ENCODE data around the gene SNTG2.

DNA sequence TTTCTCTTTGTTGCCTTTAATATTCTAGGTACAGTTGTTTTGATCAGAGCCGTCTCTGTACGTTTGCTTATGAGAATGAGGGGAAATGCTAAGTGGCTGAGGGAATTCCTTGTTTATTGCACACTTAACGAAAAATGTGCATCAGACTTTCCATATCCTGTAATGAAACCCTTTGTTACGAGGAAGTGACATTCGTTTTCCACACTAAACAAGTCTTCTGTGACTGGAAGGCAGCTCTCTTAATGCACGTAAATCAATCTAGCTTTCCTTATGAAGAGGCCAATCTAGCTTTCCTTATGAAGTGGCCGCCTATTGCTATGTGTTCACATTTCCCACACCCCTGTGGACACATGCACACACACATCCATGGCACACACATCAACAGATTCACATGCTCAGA is 186.2 kb downstream of the SNTG2 start:
- TF ChIP-seq, protein P1, sequence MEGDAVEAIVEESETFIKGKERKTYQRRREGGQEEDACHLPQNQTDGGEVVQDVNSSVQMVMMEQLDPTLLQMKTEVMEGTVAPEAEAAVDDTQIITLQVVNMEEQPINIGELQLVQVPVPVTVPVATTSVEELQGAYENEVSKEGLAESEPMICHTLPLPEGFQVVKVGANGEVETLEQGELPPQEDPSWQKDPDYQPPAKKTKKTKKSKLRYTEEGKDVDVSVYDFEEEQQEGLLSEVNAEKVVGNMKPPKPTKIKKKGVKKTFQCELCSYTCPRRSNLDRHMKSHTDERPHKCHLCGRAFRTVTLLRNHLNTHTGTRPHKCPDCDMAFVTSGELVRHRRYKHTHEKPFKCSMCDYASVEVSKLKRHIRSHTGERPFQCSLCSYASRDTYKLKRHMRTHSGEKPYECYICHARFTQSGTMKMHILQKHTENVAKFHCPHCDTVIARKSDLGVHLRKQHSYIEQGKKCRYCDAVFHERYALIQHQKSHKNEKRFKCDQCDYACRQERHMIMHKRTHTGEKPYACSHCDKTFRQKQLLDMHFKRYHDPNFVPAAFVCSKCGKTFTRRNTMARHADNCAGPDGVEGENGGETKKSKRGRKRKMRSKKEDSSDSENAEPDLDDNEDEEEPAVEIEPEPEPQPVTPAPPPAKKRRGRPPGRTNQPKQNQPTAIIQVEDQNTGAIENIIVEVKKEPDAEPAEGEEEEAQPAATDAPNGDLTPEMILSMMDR (IDR thresholded peaks at IDR 0.05; ENCODE audit: insufficient read depth, low read depth, low read length), result no peak
- no peak for TF ChIP-seq EZH2 (IDR thresholded peaks at IDR 0.05; ENCODE audit: insufficient read depth, low read length)
